Vagina (tissue), 2 donors: ENCODE results near the gene UNC93B1.

ENCODE experiments used
- POLR2A ChIP-seq, 2 donors: fragments of 450-650 bp; IDR thresholded peaks; one replicate each; pipeline ENCODE4 v1.6.1; 2017; ENCODE audit warnings: antibody characterized with exemption in 2 of 2, mild to moderate bottlenecking in 2 of 2, moderate library complexity in 2 of 2
- POLR2AphosphoS5 ChIP-seq, 2 donors: sonication (generic); formaldehyde crosslinking; IDR thresholded peaks; one replicate each; pipeline ENCODE4 v1.9.0; 2017; ENCODE audit warnings: antibody characterized with exemption in 2 of 2, mild to moderate bottlenecking in 2 of 2, low read depth in 1 of 2; ENCODE audit not compliant: insufficient read depth in 1 of 2
- TF ChIP-seq, protein P1 (sequence below), 3 experiments: fragments of 450-650 bp in 2 of 3; fragments of 200-600 bp in 1 of 3; sonication (generic) in 1 of 3; IDR thresholded peaks; one replicate each; pipeline ENCODE4 v1.5.1; 2017 to 2019; ENCODE audit warnings: antibody characterized with exemption in 3 of 3, mild to moderate bottlenecking in 2 of 3, moderate library complexity in 2 of 3

- TF ChIP-seq POLR2A (IDR thresholded peaks at IDR 0.05) (no peak), POLR2AphosphoS5 (IDR thresholded peaks at IDR 0.05; ENCODE audit: insufficient read depth in 1 of 2, low read depth in 1 of 2) (no peak)
- TF ChIP-seq, protein P1, sequence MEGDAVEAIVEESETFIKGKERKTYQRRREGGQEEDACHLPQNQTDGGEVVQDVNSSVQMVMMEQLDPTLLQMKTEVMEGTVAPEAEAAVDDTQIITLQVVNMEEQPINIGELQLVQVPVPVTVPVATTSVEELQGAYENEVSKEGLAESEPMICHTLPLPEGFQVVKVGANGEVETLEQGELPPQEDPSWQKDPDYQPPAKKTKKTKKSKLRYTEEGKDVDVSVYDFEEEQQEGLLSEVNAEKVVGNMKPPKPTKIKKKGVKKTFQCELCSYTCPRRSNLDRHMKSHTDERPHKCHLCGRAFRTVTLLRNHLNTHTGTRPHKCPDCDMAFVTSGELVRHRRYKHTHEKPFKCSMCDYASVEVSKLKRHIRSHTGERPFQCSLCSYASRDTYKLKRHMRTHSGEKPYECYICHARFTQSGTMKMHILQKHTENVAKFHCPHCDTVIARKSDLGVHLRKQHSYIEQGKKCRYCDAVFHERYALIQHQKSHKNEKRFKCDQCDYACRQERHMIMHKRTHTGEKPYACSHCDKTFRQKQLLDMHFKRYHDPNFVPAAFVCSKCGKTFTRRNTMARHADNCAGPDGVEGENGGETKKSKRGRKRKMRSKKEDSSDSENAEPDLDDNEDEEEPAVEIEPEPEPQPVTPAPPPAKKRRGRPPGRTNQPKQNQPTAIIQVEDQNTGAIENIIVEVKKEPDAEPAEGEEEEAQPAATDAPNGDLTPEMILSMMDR (IDR thresholded peaks at IDR 0.05), result no peak
These were observed 31.5 kb upstream of the UNC93B1 start for GRCh38 chr11:68035266-68035876.
